SHP77 treated with DMSO at 0.1 percent for 48 hours (cell line): Measurements from ENCODE around the gene YAP1.

Experiments used
- DNase-seq: peaks from one replicate; lab custom pipeline; 2025; lab: John Stamatoyannopoulos, UW

The YAP1 gene

DNA sequence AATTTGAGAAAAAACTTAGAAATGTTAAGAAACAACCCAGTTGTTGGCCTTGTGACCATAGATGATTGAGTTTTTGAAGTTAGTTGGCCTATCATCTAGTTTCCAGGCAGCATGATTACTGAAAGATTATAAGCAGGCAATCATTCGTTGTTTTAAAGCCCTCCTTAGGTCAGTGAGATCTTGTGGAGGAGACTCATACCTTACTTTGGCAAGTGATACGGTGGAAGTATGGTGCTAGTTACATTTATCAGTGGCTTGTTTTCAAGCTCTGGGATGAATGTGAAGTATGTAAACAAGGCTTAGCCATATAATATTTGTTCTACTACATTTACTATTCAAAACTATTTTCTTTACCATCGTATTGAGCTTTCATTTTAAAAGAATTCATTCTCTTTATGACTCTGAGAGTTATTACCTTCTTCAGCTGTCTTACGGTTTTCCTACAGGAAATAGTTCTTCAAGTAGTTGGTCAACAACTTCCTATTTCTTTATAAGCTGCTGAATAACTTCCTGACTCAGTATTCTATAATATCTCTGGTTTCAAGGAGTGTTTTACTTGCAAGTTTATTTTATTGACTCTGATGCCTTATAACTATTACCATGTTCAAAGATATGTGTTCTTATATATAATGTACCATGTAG lies 7.3 kb downstream of the YAP1 start:
- DNase-seq, result no peak

DNA sequence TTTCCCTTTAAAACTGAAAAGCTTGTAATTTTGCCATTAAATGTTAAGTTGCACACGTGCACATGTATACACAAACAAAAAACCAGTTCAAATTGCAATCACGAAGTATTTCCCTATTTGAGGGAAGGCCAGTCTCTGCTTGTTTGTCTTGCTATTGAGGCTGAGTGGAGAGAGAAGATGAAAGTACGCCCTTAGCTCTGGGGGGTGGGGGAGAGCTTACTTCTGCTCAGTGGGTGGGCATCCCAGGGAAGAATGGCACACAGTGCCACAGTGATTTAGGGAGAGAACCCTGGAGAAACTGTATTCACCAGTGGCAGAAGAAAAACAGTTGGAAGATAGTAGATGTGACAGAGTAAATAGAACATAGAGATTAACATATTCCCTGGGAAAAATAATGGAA lies 8.7 kb downstream of the YAP1 start:
- DNase-seq, result no peak

DNA sequence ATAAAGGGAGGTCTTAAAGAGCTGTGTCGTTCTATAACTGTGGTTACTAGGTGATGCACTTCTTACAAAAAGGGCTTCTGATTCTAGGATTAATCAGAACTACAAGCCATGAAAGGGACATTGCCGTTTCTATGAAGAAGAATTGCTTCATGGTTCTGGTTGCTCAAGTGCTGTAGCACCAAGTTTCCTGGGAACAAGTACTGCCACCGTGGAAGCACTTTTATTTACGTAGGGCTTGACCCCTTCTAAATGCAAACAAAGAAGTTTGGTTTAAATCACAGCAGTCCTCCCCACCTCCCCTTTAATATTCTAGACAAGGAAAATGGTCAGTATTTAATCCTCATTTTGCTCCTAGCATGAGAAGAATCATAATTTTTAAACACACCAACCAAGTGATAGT lies 9.8 kb downstream of the YAP1 start:
- DNase-seq, result no peak

DNA sequence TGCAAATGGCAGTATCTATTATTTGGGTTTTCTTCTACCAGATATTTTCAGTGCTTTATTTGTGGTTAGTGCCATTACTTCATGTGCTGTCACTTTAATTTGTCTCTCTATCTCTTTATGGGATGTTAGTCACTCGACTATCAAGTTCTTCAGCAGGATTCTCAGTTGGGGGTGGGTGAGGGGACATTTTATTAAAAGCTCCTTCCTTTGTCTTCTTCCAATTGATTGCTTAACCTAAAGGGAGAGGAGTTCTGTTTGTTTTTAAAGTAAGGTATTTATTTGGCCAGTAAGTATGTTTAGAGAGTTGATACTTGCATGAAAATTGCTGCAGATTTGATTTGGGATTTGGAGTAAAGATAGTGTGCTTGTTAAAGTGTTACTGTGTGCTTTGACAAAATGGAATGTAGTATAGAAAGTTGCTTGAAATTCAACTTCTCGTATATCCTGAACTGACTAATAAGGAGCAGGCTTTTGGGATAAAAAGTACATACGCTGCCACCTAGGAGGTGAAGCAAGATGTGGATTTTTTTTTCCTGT lies 10.3 kb downstream of the YAP1 start:
- DNase-seq, result no peak

DNA sequence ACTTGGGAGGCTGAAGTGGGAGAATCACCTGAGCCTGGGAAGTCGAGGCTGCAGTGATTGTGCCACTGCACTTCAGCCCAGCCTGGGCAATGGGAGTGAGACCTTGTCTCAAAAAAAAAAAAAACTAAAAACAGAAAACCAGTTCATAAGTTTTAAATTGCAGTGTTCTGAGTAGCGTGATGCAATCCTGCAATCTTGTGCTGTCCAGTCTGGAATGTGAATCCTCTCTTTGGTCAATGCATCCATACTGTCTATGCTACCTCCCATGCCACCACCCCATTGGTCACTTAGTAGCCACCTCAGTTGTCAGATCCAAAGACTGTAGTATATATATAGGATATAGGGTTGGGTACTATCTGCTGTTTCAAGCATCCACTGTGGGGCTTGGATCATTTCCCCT lies 11.1 kb downstream of the YAP1 start:
- no peak for DNase-seq

DNA sequence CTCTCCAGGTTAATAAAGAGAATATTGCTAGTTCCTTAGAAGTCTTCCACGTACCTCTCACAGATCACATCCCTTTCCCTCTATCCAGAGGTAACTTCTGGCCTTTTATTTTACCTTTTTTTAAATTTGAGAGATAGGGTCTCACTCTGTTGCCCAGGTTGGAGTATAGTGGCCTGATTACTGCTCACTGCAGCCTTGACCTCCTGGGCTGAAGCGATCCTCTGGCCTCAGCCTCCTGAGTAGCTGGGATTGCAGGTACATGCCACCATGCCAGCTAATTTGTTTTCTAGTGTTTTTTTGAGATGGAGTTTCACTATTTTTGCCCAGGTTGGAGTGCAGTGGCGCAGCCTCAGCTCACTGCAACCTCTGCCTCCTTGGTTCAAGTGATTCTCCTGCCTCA lies 24.4 kb downstream of the YAP1 start:
- no peak for DNase-seq

DNA sequence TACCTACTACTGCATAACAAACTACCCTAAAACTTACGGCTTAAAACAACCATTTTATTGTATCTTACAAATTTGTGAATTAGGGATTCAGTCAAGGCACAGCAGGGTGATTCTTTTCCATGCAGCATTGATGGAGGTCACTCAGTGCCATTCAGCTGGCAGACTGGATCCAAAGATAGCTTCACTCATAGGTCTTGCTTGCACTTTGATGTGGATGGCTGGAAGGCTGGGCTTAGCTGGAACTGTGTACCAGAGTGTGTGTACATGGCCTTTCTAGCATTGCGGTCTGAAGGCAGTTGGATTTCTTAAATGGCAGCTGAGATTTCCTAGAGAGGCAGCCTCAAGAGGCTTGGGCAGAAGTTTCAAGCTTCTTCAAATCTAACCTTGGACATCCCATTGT lies 25.0 kb downstream of the YAP1 start:
- DNase-seq, result no peak

DNA sequence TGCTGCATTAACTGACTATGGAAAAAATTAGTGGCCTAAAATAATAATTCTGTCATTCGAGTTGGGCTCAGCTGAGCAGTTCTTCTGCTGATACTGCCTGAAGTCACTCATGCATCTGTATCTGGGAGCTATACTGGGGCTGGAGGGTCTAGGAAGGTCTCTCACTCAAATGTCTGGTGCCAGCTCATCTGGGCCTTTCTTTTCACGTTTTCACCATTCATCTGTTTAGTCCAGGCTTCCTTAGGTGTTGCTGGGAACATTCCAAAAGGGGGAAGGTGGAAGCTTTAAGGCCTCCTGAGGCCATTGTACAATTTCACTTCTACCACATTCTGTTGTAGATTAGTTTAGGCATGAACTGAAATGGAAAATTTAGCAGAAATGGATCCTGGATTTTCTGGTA lies 28.0 kb downstream of the YAP1 start:
- DNase-seq, result no peak

DNA sequence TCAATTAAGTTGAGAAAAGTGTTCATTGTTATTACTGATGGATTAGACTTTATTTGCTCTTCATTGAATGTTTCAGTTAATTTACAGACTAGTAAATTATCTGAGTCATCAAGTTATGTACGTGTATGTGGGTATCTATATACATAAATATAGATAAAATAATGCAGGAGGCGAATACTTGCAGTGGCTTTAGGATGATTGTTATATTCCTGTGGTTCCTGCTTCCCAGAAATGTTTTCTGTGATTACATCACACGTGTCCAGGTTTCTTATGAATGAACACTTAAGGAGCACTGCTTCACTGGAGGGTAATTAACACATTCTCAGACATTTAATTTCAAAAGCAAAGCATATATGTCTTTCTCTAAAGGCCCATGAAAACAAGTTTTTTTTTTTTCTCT lies 28.4 kb downstream of the YAP1 start:
- no peak for DNase-seq

DNA sequence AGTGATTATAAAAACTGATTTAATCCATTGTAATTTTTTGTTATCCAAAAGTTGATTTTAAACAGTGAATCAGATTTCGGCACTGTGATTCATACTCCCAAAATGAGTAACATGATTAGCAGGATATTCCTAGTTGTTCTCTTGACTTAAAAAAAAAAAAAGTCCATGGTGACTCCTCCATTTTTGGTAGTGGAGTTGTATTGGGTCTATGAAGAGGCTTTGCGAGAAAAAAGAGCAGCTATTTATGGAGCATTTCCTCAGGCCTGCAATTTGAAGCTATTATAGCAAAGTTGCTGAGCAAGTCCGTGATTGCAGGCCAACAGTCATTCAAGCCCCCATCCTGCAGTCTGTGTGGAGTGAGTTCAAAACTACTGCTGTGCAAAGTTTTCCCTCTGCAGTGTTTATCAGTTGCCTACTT lies 28.8 kb downstream of the YAP1 start:
- DNase-seq, result no peak

DNA sequence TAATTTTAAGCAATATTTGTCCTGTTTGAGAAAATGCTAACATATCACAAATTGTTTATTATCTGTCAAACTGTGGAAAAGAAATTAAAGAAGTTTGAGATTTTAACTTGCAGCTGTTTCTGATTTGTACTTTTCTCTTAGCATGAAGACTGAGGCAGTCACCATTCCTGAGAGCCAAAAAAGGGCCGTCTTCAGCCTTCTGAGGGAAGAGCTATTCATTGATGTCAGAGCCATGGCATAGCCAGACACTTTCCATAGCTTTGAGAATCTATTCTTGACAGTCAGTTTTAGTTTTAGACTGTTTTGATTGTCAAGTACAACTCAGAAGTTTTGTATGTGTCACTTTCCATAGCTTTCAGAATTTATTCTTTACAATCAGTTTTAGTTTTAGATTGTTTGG lies 32.1 kb downstream of the YAP1 start:
- no peak for DNase-seq

DNA sequence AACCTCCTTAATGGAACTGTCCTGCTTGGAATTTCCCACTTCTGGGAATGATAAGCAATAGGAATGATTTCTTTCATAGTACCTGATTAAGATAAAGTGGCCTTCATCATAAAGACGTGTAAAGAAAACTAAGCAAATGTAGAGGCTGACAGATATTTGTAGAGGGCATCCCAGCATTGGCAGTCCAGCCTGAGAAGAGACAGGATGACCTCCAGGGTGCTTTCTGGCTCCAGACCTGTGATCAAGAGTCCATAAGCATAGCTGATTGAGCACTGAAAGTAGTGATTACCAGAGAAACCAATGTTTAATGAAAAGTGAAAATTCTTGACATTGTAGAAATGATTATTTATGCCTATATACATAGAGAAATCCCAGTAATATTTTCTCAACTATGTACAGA lies 33.6 kb downstream of the YAP1 start:
- DNase-seq, result no peak

DNA sequence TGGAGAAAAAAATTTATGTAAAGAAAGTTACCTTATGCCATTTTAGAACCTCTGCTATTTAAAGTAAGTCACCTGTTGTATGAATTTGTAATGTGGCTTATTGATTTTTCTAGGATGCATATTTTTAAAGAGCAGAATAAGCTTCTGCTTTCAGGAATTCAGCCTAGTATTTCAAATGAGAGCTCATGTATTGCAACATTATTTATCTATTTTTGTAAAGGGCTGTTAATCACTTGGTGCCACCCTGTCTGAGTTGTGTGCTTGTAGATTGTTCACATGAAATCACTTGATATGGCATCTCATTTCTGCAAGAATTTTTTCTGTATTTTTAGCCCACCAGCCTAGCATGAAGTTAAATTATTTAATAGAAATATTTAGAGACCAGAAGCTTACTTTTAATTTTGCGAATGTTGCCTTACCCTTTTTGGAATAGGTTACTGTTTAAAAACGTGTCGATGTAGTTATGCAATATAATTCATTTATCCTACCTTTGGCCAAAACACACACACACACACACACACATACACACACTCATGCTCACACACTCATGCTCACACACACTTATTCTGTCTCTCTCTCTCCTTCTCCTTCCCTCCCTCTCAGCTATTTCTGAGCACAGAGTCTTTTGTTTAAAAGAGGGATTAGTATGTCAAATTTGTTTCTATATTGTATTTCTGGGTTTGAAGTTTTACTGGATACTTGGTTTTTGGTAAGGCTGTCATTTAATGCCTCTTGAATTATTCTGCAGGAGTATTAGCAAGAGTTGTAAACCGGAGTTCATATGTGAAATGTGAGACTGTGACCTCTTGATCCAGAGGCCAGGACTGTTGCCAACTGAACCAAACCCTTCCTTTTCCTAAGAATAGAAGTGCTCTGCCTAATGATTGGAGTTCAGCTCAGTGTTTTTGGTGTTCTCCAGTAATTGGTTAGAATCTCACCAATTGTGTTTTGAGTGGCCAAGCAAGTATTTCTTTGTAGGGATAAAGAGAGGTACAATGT lies 34.4 kb downstream of the YAP1 start:
- DNase-seq, result no peak

DNA sequence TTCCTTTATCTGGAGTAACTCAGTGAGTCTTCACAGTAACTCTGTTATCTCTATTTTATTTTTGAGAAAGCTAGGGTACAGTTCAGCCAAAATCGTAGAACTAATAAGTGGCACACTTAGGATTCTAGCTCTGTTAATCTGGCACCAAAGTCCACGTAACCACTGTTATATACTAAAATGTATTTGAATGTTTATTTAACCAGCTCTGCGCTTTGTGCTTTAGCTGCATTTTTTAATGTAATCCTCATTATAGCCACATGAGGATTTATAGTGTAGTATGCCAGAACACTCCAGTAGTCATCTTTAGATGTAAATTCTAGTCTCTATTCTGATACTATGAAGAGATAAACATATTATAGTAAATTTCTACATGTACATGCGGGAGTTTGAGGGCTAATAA lies 36.8 kb downstream of the YAP1 start:
- DNase-seq, result no peak

DNA sequence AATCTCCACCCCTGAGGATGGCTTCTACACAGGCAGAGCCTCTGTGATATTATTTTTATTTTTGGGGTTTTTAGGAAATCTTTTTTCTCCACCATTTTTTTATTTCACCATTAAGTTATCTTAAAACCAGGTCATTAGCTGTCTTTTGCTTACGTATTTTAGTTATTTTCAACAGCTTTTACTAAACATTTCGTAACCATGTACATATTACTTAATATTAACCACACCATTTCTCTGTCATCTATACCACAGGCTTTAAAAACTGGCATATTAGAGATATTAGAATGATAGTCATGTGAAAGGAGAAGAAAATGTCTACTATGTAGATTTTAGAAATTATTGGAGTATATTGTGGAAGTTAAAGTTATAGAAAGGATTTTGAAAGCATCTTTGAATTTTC lies 37.4 kb downstream of the YAP1 start:
- no peak for DNase-seq

DNA sequence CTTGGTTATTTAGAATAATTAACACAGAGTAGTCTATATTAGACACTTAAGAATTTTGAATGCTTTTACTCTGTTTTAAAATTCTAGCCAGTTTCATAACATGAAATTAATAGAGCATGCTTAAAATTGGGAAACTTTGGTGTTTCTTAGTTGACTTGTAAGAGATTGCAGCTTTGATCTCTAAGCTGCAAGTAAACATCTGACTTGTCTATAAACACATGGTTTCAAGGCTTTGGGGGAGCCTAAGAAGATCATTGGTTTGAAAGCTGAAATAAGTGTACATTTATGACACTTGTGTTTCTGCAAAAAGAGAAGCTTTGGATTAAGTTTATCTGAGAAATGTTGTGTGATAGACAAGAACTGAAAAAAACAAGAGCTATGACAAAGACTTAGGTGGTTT lies 37.8 kb downstream of the YAP1 start:
- no peak for DNase-seq

DNA sequence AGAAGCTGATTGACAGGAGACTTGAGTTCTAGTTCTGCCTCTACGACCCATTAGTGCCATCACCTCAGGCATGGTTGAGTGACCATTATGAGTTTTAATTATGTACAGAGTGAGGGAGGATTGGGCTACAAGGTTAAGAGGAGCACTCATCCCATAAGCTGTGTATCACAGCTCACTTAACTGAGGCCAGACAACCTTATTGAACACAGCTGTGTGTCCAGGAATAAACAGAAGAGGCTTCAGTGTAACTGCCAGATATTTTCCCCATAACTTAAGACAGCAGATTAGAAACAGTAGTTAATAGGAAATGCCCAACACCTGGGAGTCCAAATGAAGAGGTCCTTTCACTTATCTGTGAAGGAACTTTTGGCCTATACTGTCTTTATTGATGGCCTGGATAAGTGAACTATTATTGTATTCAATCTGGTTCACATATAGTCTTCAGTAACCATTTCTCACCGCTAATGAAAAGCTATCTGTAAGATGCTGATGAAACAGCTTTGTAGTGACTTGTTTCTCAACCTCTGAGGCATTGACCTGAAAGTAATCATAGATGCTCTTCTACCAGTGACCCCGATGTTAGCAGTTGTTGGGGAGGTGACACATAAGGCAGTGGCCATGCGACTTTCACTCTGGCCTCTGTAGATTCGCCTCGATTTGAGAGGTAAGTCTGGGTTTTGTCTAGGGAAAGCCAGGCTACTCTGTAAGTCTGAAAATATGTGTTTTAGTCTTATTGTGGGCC lies 41.7 kb downstream of the YAP1 start:
- no peak for DNase-seq

DNA sequence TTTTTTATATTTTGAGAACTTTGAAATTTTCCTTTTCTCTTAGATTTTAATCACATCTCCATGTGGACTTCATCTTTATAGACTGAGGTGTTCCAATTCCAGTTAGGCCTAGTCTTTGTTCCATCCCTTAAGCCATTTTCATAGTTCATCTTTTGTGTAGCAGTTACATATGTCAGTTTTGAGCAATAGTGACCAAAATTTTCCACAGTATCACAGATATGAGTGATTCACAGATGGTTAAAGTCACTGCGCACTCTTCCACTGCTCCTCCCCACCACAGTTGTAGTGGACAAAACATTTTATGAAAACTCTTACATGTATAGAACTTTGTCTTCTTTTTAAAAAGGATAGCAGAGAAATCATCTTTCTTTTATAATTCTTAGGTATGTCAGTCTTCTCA lies 42.8 kb downstream of the YAP1 start:
- no peak for DNase-seq

DNA sequence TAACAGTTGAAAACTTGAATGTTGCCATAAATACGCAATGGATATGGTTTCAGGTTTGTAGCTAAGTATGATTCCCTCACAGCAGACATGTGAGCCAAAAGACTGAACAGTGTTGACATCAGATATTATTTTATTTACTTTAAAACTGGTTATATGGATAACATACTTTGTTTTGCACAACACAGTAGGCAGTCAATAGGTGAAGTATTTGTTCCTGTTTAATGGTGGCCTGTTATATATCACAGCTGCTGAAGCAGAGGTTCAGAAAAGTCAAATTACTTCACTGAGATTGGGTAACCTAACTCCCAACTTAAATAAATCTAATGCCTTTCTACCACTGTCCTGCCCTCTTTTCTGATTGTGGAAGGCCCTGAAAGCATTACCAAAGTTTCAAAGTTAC lies 44.6 kb downstream of the YAP1 start:
- no peak for DNase-seq

DNA sequence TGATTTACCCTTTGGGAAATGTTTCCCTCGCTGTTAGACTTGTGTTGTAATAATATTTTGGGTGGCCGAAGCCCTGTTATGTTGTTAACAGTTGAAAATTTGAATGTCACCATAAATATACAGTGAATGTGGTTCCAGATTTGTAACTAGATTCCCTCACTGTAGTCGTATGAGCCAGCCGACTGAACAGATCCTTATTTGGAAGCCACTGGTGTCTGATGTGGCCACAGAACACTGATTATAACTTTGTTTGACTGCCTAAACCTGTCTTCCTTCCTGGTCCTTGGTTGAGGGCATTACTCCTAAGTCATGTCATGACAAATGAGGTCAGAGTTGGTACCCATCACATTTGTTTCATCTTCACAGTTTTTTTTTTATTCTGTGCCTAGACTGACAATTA lies 45.4 kb downstream of the YAP1 start:
- DNase-seq, result no peak

DNA sequence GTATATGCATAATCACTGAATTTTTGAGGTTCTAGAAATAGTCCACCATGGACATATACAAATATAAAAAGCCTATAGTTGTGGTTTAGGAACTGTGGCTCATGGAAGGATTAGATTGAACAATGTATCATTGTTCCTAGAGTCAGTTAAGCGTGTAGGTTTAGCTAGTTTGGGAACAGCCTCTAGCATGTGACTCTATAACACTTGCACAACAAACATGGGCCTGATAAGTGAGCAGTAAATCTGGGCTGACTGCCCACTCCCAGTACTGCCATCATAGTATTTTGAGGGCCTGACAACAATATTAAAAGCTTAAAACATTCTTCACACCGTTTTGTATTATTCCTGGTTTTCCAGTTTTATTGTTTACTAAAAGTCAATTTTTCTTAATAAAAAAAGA lies 47.0 kb downstream of the YAP1 start:
- no peak for DNase-seq

DNA sequence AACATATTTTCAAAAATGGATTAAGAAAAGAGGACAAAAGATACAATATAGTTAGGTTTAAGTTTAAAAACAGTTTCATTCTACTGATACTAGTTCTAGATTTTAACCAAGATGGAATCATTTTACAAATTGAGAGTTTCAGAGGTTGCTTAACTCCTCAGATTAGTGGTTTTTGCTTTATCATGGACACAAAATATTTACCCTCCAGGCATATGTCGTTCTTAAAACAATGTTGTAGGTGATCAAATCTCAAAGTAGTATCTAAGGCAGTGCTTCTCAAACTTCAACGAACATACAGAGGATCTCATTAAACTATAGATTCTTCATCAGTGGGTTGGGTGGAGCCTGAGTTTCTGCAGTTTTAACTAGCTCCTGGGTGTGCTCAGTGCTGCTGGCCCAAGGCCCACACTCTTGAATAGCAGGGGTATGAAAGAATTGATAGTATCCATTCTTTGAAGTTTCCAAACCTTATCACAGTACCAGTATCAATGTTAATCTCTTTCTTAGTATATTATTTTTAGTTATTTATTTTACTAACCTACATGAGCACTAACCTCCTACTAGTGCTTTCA lies 48.0 kb downstream of the YAP1 start:
- DNase-seq, result no peak
